Left ventricle myocardium inferior (tissue), 1 donor: ENCODE data around the gene TMEM132C. TPM values are rescaled to one million over a fixed set of nuclear protein-coding genes. Genes with fewer than 3 reads are reported as not detected.

Experiments
- DNase-seq: peaks from one replicate; pipeline ENCODE4 v3.0.0-alpha.2; 2020
- H3K27ac ChIP-seq: fragments of 200-600 bp; replicated peaks from 2 replicates; pipeline ENCODE4 v1.8.0; 2021
- H3K27me3 ChIP-seq: fragments of 200-600 bp; 2 replicates; pipeline ENCODE4 v1.8.0; 2021; ENCODE audit warnings: low read depth
- H3K36me3 ChIP-seq: fragments of 200-600 bp; 2 replicates; pipeline ENCODE4 v1.8.0; 2021
- H3K4me1 ChIP-seq: fragments of 200-600 bp; 2 replicates; pipeline ENCODE4 v1.8.0; 2021
- H3K4me3 ChIP-seq: fragments of 200-600 bp; 2 replicates; pipeline ENCODE4 v1.8.0; 2021; ENCODE audit warnings: mild to moderate bottlenecking, moderate library complexity
- H3K9me3 ChIP-seq: fragments of 200-600 bp; replicated peaks from 2 replicates; pipeline ENCODE4 v1.8.0; 2021
- CTCF ChIP-seq: fragments of 200-600 bp; IDR thresholded peaks from 2 replicates; pipeline ENCODE4 v1.8.0; 2021; ENCODE audit warnings: antibody characterized with exemption, mild to moderate bottlenecking, borderline replicate concordance
- intact Hi-C: fragments of 100-400 bp; cut with micrococcal nuclease; formaldehyde crosslinking; loops from one replicate; pipeline ENCODE4 v1.11.0; 2022
- total RNA-seq: library from RNA; stranded (reverse); fragmentation: NEBNext Ultra II Directional; extraction: Animal tissue kit (Norgen Biotek cat#: 25700); gene quantifications from one replicate; pipeline ENCODE4 v1.2.1, GENCODE V29; 2021
- donor health status: DM: no; HTN: yes; CAD: no; lungs with severe emphysema.

The TMEM132C gene
- total RNA-seq, 1 donor from 2014 or later, result 1.8 TPM

- Histone ChIP-seq H3K4me1 (no peaks in the 10 kb centered on the region), H3K27ac (no peak overlapping the region), H3K9me3 (no peaks in the 10 kb centered on the region), H3K27me3 (peaks cover 4% of the 10 kb centered on the region), H3K4me3 (no peak overlapping the region), H3K36me3 (no peaks in the 10 kb centered on the region)
- DNase-seq, result no peak
- TF ChIP-seq CTCF, result no peak
- intact Hi-C loops, result no loop called here
Observed at GRCh38 chr12:128606051-128606450, 339.1 kb downstream of the TMEM132C start.

GRCh38 chr12:128606538-128606937 is 339.6 kb downstream of the TMEM132C start:
- DNase-seq, result no peak
- H3K4me3 ChIP-seq, result no peak overlapping the region
- no peaks in the 10 kb centered on the region for H3K36me3 ChIP-seq
- no peak for TF ChIP-seq CTCF
- H3K4me1 ChIP-seq, result no peaks in the 10 kb centered on the region
- intact Hi-C loops, result no loop called here
- no peak overlapping the region for H3K27ac ChIP-seq
- H3K9me3 ChIP-seq, result no peaks in the 10 kb centered on the region
- H3K27me3 ChIP-seq, result peaks cover 9% of the 10 kb centered on the region

- peaks cover 12% of the 10 kb centered on the region for H3K27me3 ChIP-seq
- TF ChIP-seq CTCF, result no peak
- H3K4me1 ChIP-seq, result no peaks in the 10 kb centered on the region
- no peak for DNase-seq
- H3K9me3 ChIP-seq, result no peaks in the 10 kb centered on the region
- no peak overlapping the region for H3K4me3 ChIP-seq
- no peak overlapping the region for H3K27ac ChIP-seq
- intact Hi-C loops, result no loop called here
- no peaks in the 10 kb centered on the region for H3K36me3 ChIP-seq
Observed at GRCh38 chr12:128606970-128607369, 340.0 kb downstream of the TMEM132C start.

GRCh38 chr12:128607641-128608040 is 340.7 kb downstream of the TMEM132C start:
- Histone ChIP-seq H3K27ac (no peak overlapping the region), H3K4me3 (no peak overlapping the region), H3K4me1 (no peaks in the 10 kb centered on the region), H3K36me3 (no peaks in the 10 kb centered on the region), H3K27me3 (peaks cover 16% of the 10 kb centered on the region), H3K9me3 (no peaks in the 10 kb centered on the region)
- no peak for TF ChIP-seq CTCF
- DNase-seq, result no peak
- intact Hi-C loops, result no loop called here

- intact Hi-C loops, result no loop called here
Observed at GRCh38 chr12:128609861-128610260, 342.9 kb downstream of the TMEM132C start.

More at GRCh38 chr12:128609861-128610260, 342.9 kb downstream of the TMEM132C start:
- Histone ChIP-seq H3K27ac (no peak overlapping the region), H3K36me3 (no peaks in the 10 kb centered on the region), H3K4me3 (no peak overlapping the region), H3K27me3 (peaks cover 25% of the 10 kb centered on the region), H3K4me1 (no peaks in the 10 kb centered on the region), H3K9me3 (no peaks in the 10 kb centered on the region)
- TF ChIP-seq CTCF, result no peak
- no peak for DNase-seq
